Spleen (tissue), 11 donors: ENCODE results near the gene ZNF436. TPM values are rescaled to one million over a fixed set of nuclear protein-coding genes. Genes with fewer than 3 reads are reported as not detected.

ENCODE experiments used
- DNase-seq: peaks from one replicate; pipeline ENCODE4 v3.0.0-alpha.2; 2020
- H3K27ac ChIP-seq, 8 donors: fragments of 200-600 bp; sonication (generic) in 7 of 8; 1 replicate in 4 of 8; 2 replicates in 4 of 8; pipeline versions ENCODE4 v1.5.0 to v1.8.0; 2016 to 2021; ENCODE audit warnings: inconsistent platforms in 4 of 8, mild to moderate bottlenecking in 4 of 8, moderate library complexity in 1 of 8
- H3K27me3 ChIP-seq, 7 donors: fragments of 200-600 bp; sonication (generic) in 6 of 7; replicated peaks in 1 of 7; 1 replicate in 4 of 7; 2 replicates in 3 of 7; pipeline versions ENCODE4 v1.5.0 to v1.8.0; 2016 to 2021; ENCODE audit warnings: inconsistent platforms in 3 of 7, mild to moderate bottlenecking in 1 of 7
- H3K36me3 ChIP-seq, 6 donors: fragments of 200-600 bp; sonication (generic) in 5 of 6; 1 replicate in 4 of 6; 2 replicates in 2 of 6; pipeline versions ENCODE4 v1.5.0 to v1.8.0; 2016 to 2021; ENCODE audit warnings: inconsistent platforms in 2 of 6
- H3K4me1 ChIP-seq, 6 donors: fragments of 200-600 bp; sonication (generic) in 5 of 6; 1 replicate in 3 of 6; 2 replicates in 3 of 6; pipeline versions ENCODE4 v1.5.0 to v1.8.0; 2016 to 2021; ENCODE audit warnings: inconsistent platforms in 3 of 6
- H3K4me3 ChIP-seq, 8 donors: fragments of 200-600 bp; sonication (generic) in 7 of 8; 1 replicate in 4 of 8; 2 replicates in 4 of 8; pipeline versions ENCODE4 v1.5.0 to v1.8.0; 2016 to 2021; ENCODE audit warnings: inconsistent platforms in 4 of 8, mild to moderate bottlenecking in 4 of 8, moderate library complexity in 2 of 8
- H3K9me3 ChIP-seq, 8 donors: fragments of 200-600 bp; sonication (generic) in 7 of 8; 1 replicate in 4 of 8; 2 replicates in 4 of 8; pipeline versions ENCODE4 v1.5.0 to v1.8.0; 2016 to 2021; ENCODE audit warnings: inconsistent platforms in 4 of 8
- CTCF ChIP-seq, 11 experiments: fragments of 200-600 bp in 7 of 11; fragments of 450-650 bp in 4 of 11; sonication (generic) in 4 of 11; IDR thresholded peaks in 8 of 11; conservative IDR thresholded peaks in 3 of 11; 1 replicate in 7 of 11; 2 replicates in 4 of 11; pipeline versions ENCODE4 v1.4.0 to v1.8.0; 2016 to 2021; ENCODE audit warnings: antibody characterized with exemption in 11 of 11, inconsistent platforms in 4 of 11, mild to moderate bottlenecking in 1 of 11
- POLR2A ChIP-seq, 3 donors: fragments of 450-650 bp; IDR thresholded peaks; one replicate each; pipeline ENCODE4 v1.5.1; 2017; ENCODE audit warnings: antibody characterized with exemption in 3 of 3, mild to moderate bottlenecking in 1 of 3
- POLR2AphosphoS5 ChIP-seq, 3 donors: sonication (generic); formaldehyde crosslinking; IDR thresholded peaks; one replicate each; pipeline ENCODE4 v1.5.1; 2017; ENCODE audit warnings: antibody characterized with exemption in 3 of 3
- WGBS, 5 donors: extraction: QIAGEN DNeasy Blood & Tissue Kit in 3 of 5; methylation state at CpG; one replicate each; pipeline versions ENCODE4 v1.1.5 to v1.1.7; 2013 to 2018; 5-methylcytosine and 5-hydroxymethylcytosine counted together
- intact Hi-C: fragments of 100-400 bp; cut with DNase I; formaldehyde crosslinking; loops from one replicate; pipeline ENCODE4 v1.15.0; 2023; ENCODE audit warnings: low total_unique reads
- polyA plus RNA-seq, 3 donors: library from polyadenylated mRNA; stranded (reverse); fragments of 200-250 nt; gene quantifications; one replicate each; pipeline ENCODE4 v1.2.1, GENCODE V29; 2013
- total RNA-seq, 7 donors: library from RNA; depleted of rRNA in 3 of 7; stranded (reverse); fragments of >200 nt in 3 of 7; fragmentation: NEBNext Ultra II Directional in 4 of 7; extraction: Animal tissue kit (Norgen Biotek cat#: 25700) in 4 of 7; gene quantifications; one replicate each; pipeline versions ENCODE4 v1.1.0 to v1.2.1, GENCODE V29; 2016 to 2021
- donor health status: healthy with polysubstance abuse.
- donor health status: DM: no; HTN: no; CAD: no; lungs with moderate emphysema.
- donor health status: DM: no; HTN: no; CAD: no.
- donor health status: Bipolar disorder and iron deficiency.
- donor health status: healthy.
- donor health status: DM: no; HTN: no; CAD: no.
- donor health status: DM: yes; HTN: yes; CAD: no.

ZNF436 gene
- total and polyA plus RNA-seq, 10 donors, result 2.8 to 32.1 (median 18.5) TPM

DNA sequence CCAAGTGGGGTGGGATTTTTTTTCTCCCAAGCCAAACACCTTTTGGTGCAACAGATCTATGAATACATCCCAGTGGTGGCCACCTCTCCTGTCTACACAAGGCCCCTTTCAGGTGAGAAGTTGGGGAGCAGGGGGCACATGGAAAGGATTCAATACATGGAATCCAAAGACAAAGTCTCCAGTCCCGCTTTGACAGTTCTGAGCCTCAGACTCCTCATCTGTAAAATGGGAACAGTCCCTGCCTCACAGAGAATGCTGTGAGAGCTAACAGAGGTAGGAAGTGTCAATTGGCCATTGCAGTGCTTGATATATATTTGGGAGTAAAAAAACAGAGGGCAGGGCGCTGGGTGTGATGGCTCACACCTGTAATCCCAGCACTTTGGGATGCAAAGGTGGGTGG, 26.7 kb upstream of the ZNF436 start:
- DNase-seq, result no peak
- Histone ChIP-seq H3K27ac (peak overlapping the region in 2 of 8 donors; percentile 83 to 89), H3K4me1 (peaks cover 0 to 37% (median 21%) of the 10 kb centered on the region in 6 donors), H3K27me3 (peaks cover 0 to 6% (median 0%) of the 10 kb centered on the region in 7 donors), H3K36me3 (no peaks in the 10 kb centered on the region), H3K4me3 (no peak overlapping the region), H3K9me3 (no peaks in the 10 kb centered on the region)
- no peak for TF ChIP-seq CTCF (IDR thresholded peaks at IDR 0.05 in 8 of 11, conservative IDR thresholded peaks at IDR 0.05 in 3 of 11)
- TF ChIP-seq POLR2A (IDR thresholded peaks at IDR 0.05), result no peak
- TF ChIP-seq POLR2AphosphoS5 (IDR thresholded peaks at IDR 0.05), result no peak
- intact Hi-C loops, result no loop called here
- 85 to 100% (median 90%) methylated on average over 2 of the region's 2 CpGs for WGBS, 5 donors

DNA sequence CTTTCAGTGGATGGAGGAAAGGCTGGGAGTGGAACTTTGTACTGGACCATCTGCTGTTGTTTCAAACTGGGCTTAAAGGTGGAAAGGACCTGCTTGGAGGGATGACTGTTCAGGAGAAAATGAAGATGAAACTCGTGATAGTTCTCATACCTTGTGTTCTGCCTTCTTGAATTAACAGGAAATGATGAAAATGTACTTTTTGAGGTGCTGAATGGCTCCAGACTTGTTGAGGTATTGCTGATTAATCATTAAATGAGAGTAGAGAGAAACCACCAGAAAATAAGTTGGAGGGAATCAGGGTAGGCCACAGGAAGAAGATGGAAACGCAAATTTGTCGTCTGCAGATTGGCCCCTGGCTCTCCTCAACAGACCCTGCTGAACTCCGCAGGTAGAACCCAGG, 26.2 kb upstream of the ZNF436 start:
- 65 to 75% (median 71%) methylated on average over 4 of the region's 4 CpGs for WGBS, 5 donors
- Histone ChIP-seq H3K27ac (peak overlapping the region; percentile 69 to 89 (median 78)), H3K36me3 (no peaks in the 10 kb centered on the region), H3K4me1 (peaks cover 0 to 33% (median 18%) of the 10 kb centered on the region in 6 donors), H3K27me3 (peaks cover 0 to 6% (median 0%) of the 10 kb centered on the region in 7 donors), H3K9me3 (no peaks in the 10 kb centered on the region), H3K4me3 (no peak overlapping the region)
- TF ChIP-seq CTCF (IDR thresholded peaks at IDR 0.05 in 8 of 11, conservative IDR thresholded peaks at IDR 0.05 in 3 of 11) (no peak), POLR2AphosphoS5 (IDR thresholded peaks at IDR 0.05) (no peak)
- intact Hi-C loops, result no loop called here
- no peak for DNase-seq

DNA sequence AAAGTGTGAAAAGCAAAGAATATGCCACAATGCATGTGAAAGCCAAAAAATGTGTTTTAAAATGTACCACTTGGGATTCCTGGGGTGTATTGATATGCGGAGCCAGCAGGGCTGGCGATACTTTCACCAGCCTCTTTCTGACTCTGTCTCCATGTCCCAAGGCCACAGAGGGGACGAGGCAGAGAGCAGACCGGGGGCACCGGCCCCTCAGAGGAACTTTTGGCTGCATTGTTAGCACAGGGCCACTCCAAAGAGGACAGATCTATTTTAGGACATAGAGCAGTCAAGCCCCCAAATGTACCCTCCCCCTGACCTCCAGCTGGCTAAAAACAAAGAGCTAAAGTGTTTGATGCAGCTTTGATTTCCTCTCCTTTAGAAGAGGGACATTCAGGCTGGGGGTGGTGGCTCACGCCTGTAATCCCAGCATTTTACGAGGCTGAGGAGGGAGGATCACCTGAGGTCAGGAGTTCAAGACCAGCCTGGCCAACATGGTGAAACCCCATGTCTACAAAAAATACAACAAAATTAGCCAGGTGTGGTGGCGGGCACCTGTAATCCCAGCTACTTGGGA, 25.6 kb upstream of the ZNF436 start:
- H3K4me1 ChIP-seq, result peaks cover 0 to 33% (median 16%) of the 10 kb centered on the region in 6 donors
- TF ChIP-seq POLR2A (IDR thresholded peaks at IDR 0.05) (no peak), CTCF (IDR thresholded peaks at IDR 0.05 in 8 of 11, conservative IDR thresholded peaks at IDR 0.05 in 3 of 11) (no peak), POLR2AphosphoS5 (IDR thresholded peaks at IDR 0.05) (no peak)
- H3K27me3 ChIP-seq, result peaks cover 0 to 6% (median 0%) of the 10 kb centered on the region in 7 donors
- H3K9me3 ChIP-seq, result no peaks in the 10 kb centered on the region
- peak overlapping the region; percentile 69 to 89 (median 78) for H3K27ac ChIP-seq
- H3K4me3 ChIP-seq, result peak overlapping the region in 1 of 8 donors; percentile 0
- intact Hi-C loops, result no loop called here
- no peaks in the 10 kb centered on the region for H3K36me3 ChIP-seq
- 56 to 69% (median 62%) methylated on average over 8 of the region's 8 CpGs for WGBS, 5 donors
- DNase-seq, result no peak

DNA sequence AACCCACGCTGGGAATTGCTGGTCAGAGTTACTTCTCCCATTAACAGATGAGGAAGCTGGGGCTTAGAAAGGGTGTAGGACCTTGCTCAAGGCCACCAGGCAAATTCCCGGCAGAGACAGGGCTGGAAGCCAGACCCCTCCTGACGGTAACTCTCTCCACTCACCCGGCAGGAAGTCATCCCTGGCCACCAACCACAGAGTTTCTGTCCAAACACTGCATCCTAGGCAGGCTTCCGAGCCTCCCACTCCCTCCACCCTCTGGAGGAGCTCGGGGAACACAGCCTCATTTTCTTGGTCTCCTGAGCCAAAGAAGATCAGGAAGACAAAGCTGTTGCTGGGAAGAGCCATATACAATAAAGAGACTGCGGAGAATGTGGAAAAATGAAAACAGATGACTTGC, 25.0 kb upstream of the ZNF436 start:
- 37 to 63% (median 44%) methylated on average over 7 of the region's 7 CpGs for WGBS, 5 donors
- H3K4me1 ChIP-seq, result peaks cover 0 to 33% (median 16%) of the 10 kb centered on the region in 6 donors
- H3K9me3 ChIP-seq, result no peaks in the 10 kb centered on the region
- intact Hi-C loops, result no loop called here
- peak; percentile 47 to 82 (median 76) for TF ChIP-seq POLR2AphosphoS5 (IDR thresholded peaks at IDR 0.05)
- no peak for TF ChIP-seq POLR2A (IDR thresholded peaks at IDR 0.05)
- TF ChIP-seq CTCF (IDR thresholded peaks at IDR 0.05 in 8 of 11, conservative IDR thresholded peaks at IDR 0.05 in 3 of 11), result peak in 1 of 11 experiments; percentile 7
- peaks cover 0 to 6% (median 0%) of the 10 kb centered on the region in 7 donors for H3K27me3 ChIP-seq
- DNase-seq, result peak; percentile 82
- H3K27ac ChIP-seq, result peak overlapping the region; percentile 69 to 89 (median 78)
- H3K36me3 ChIP-seq, result no peaks in the 10 kb centered on the region
- H3K4me3 ChIP-seq, result peak overlapping the region in 1 of 8 donors; percentile 0
